Brain microvascular endothelial cell (primary cell): ENCODE results near the gene FKBP1A.
A peak's percentile ranks its signal among the peaks of the same experiment; 100 is the strongest.

Experiments
- DNase-seq: peaks from one replicate; pipeline ENCODE4 v3.0.0-alpha.2; 2020
- H3K27ac ChIP-seq: fragments of 250-450 bp; sonication (Bioruptor Pico); 2 replicates; pipeline ENCODE4 v1.5.1; 2020; ENCODE audit warnings: mild to moderate bottlenecking, moderate library complexity
- H3K27me3 ChIP-seq: fragments of 250-450 bp; sonication (Bioruptor Pico); replicated peaks from 2 replicates; pipeline ENCODE4 v1.5.1; 2020; ENCODE audit warnings: mild to moderate bottlenecking
- H3K36me3 ChIP-seq: fragments of 250-450 bp; sonication (Bioruptor Pico); replicated peaks from 2 replicates; pipeline ENCODE4 v1.5.1; 2020; ENCODE audit warnings: mild to moderate bottlenecking
- H3K4me3 ChIP-seq: 2 replicates; pipeline ENCODE4 v1.5.1; 2011; ENCODE audit warnings: low read depth, mild to moderate bottlenecking, control low read depth, low read length, moderate library complexity
- in situ Hi-C: cut with HindIII; loops from 2 replicates; pipeline ENCODE4 v1.10.0; 2017; ENCODE audit warnings: low sequenced_read_pairs, low pct_ligation_motif_present
- TF ChIP-seq, protein P1 (sequence below): IDR thresholded peaks from 2 replicates; pipeline ENCODE4 v1.5.1; 2011; ENCODE audit warnings: low read depth, mild to moderate bottlenecking, moderate library complexity, low read length, control low read depth, inconsistent platforms; ENCODE audit errors: missing control alignments

FKBP1A gene

DNA sequence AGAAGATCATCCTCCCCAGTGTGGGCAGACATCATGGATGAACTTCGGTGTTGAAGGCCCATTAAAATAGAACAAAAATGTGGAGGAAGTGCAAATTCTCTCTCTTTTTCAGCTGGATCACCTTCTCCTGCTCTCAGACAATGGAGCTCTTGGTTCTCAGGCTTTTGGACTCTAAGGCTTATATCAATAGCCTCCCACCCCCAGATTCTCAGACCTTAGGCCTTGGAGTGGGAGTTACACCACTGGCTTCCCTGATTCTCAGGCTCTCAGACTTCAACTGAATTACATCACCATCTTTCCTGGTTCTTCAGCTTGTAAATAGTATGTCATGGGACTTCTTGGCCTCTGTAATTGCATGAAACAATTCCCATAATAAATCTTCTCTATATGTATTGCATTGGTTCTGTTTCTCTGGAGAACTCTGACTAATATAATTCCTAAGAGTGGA, 37.2 kb upstream of the FKBP1A start:
- H3K27me3 ChIP-seq: no peaks in the 10 kb centered on the region
- no peak overlapping the region for H3K27ac ChIP-seq
- in situ Hi-C loops: loop anchor here (25.0 kb wide), 1 partner anchor 118 kb away; no protein-coding TSS in a partner anchor

DNA sequence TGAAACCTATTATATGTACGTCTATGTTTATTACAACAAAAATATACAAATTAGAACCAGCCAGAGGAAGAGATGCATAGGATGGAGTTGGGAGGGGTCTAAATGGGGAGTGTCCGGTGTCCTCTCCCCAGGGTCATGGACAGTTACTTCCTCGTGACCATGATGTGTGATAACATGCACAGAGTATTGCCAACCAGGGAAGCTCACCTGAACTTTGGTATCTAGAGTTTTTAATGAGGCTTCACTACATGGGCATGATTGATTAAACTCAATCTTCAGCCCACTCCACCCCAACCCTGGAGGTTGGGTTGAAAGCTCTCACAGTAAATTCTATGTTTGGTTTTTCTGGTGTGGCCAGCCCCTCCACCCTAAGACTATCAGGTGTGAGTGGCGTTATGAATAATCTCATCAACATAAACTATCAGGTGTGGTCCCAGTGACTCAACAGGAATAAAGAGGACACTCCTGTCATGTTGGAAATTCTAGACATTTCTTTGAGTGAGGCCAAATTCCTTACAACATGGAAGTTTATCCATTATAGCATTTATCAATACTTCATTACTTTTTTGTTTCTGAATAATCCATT, 36.4 kb upstream of the FKBP1A start:
- no peak overlapping the region for H3K4me3 ChIP-seq
- in situ Hi-C loops: loop anchor here (25.0 kb wide), 1 partner anchor 117 kb away; no protein-coding TSS in a partner anchor
- H3K36me3 ChIP-seq: no peaks in the 10 kb centered on the region
- H3K27me3 ChIP-seq: no peaks in the 10 kb centered on the region
- no peak overlapping the region for H3K27ac ChIP-seq
- DNase-seq: no peak
- TF ChIP-seq, protein P1, sequence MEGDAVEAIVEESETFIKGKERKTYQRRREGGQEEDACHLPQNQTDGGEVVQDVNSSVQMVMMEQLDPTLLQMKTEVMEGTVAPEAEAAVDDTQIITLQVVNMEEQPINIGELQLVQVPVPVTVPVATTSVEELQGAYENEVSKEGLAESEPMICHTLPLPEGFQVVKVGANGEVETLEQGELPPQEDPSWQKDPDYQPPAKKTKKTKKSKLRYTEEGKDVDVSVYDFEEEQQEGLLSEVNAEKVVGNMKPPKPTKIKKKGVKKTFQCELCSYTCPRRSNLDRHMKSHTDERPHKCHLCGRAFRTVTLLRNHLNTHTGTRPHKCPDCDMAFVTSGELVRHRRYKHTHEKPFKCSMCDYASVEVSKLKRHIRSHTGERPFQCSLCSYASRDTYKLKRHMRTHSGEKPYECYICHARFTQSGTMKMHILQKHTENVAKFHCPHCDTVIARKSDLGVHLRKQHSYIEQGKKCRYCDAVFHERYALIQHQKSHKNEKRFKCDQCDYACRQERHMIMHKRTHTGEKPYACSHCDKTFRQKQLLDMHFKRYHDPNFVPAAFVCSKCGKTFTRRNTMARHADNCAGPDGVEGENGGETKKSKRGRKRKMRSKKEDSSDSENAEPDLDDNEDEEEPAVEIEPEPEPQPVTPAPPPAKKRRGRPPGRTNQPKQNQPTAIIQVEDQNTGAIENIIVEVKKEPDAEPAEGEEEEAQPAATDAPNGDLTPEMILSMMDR: no peak

More for the DNA sequence above, 37.2 kb upstream of the FKBP1A start:
- Histone ChIP-seq H3K4me3 (no peak overlapping the region), H3K36me3 (no peaks in the 10 kb centered on the region)
- TF ChIP-seq, protein P1: no peak
- DNase-seq: no peak

DNA sequence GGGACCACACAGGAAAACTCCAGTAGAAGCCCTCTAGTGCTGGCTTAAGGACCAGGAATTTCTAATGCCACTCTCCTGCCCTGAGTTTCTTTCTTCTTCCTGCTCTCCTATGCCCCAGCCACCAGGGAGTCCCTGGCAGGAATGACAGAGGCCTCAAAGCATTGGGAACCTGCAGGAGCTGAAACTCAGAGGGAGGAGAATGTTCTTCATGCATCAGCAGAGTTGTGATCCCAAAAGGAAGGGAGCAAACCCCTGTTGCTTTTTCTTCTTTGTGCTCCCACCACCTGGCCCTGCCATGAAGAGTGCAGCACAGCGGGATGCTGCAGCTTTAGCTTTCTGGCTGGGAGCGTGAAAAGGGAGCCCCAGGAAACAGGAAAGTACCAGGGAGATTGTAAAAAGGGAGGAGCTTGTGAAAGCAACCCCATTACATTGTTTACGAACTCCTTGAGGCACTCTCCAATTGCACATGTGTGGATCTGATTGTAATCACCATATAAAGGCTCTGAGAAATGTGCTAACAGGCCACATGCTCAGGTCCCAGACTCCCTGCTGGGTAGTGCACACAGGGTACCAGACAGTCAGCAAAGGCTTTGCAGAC, 34.7 kb upstream of the FKBP1A start:
- no peak for DNase-seq
- Histone ChIP-seq H3K4me3 (no peak overlapping the region), H3K27me3 (no peaks in the 10 kb centered on the region), H3K36me3 (no peaks in the 10 kb centered on the region), H3K27ac (no peak overlapping the region)
- TF ChIP-seq, protein P1: peak; percentile 19
- in situ Hi-C loops: loop anchor here (25.0 kb wide), 1 partner anchor 115 kb away; no protein-coding TSS in a partner anchor

DNA sequence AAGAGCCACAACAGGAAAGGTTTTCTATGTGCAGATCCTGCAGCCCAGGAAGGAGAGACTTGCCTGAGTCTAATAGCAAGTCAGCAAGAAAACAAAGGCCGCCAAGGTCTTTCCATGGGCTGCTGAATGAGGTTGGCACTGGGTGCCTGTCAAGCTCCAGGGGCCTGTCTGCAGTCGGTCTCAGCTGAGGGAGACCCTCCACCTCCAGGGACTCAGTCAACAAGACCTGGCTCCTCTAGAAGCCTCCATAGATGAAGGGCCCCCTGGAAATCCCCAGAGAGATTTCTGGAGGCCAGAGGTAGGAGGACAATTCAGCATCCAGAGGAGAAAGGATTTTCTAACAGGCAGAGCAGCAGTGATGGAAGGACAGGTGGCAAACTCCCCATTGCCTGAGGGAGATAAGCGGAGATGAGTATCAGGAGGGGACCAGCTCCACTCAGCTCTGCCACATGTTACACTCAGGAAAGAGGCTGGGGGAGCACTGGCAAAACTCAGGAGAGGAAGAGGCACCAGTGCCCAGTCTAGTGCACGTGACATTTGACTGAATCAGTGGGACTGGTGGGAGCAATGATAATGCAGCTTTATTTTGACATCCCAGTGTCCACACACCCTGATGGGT, 33.5 kb upstream of the FKBP1A start:
- Histone ChIP-seq H3K27me3 (no peaks in the 10 kb centered on the region), H3K4me3 (no peak overlapping the region), H3K27ac (no peak overlapping the region), H3K36me3 (no peaks in the 10 kb centered on the region)
- no peak for DNase-seq
- in situ Hi-C loops: loop anchor here (25.0 kb wide), 1 partner anchor 114 kb away; no protein-coding TSS in a partner anchor
- TF ChIP-seq, protein P1: no peak

DNA sequence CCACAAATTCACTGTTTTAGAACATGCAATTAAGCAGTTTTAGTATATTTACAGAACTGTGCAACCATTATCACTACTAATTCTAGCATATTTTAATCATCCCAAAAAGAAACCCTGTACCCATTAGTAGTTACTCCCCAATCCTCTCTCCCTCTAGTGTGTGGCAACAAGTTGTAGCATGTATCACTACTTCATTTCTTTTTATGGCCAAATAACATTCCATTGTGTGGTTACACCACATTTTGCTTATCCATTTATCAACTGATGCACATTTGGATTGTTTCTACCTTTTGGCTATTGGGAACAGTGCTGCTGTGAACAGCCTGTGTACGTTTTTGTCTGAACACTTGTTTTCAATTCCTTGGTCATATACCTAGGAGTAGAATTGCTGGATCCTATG, 31.5 kb upstream of the FKBP1A start:
- no peaks in the 10 kb centered on the region for H3K27me3 ChIP-seq
- no peak overlapping the region for H3K27ac ChIP-seq
- in situ Hi-C loops: no loop called here
- no peak overlapping the region for H3K4me3 ChIP-seq
- H3K36me3 ChIP-seq: no peaks in the 10 kb centered on the region
- TF ChIP-seq, protein P1: no peak
- DNase-seq: no peak
